GM18511 (cell line): ENCODE results near the gene DBF4B.
A peak's percentile ranks its signal among the peaks of the same experiment; 100 is the strongest.

ENCODE experiments used
- ATAC-seq: cut with Tn5 transposase; IDR thresholded peaks from one replicate; pipeline ENCODE4 v1.9.1; 2021; ENCODE audit warnings: mild to moderate bottlenecking, moderate library complexity; ENCODE audit not compliant: unreplicated experiment

DBF4B gene

DNA sequence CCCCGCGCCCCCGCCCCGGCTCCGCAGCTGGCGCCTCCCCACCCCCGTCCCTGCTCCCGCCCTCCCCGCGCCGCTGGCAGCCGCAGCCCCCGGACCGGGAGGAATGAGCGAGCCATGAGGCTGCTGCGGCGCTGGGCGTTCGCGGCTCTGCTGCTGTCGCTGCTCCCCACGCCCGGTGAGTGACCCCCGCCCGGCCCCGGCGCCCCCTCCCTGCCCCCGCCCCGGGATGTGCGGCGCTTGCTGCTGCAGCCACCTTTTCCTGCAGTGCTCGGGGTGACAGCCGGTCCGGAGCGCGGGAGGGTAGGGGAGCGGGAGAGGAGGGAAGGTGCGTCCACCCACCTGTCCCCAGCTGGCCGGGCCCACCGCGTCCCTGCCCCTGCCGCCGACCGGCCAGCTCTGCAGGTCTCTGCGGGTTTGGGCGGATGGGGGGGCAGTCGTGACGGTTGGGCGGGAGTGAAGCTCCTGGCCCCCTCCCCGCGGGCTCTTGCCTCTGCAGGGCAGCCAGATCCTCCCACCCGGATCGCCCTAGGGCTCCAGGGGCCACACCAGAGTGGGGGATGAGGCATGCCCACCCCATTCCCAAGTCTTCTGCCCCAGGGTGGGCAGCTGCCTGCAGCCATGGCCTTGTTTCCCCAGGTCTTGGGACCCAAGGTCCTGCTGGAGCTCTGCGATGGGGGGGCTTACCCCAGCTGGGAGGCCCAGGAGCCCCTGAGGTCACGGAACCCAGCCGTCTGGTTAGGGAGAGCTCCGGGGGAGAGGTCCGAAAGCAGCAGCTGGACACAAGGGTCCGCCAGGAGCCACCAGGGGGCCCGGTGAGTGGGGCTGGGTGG is 50.8 kb downstream of the DBF4B start:
- ATAC-seq, result no peak

DNA sequence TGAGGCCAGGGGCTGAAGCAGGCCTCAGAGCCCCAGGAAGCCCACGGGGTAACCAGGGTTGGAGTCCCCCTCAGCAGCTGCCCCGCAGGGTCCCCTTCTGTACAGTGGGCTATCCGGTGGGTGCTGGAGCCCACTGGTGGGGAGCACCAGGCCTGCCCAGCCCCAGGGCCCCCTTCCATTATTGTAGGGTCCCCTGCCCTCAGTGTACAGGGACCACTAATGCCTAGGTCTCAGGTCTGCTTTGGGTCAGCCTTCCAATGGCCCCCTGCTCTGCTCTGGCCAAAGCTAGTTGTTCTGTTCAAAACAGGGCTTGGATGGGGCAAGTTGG is 51.4 kb downstream of the DBF4B start:
- ATAC-seq, result no peak

DNA sequence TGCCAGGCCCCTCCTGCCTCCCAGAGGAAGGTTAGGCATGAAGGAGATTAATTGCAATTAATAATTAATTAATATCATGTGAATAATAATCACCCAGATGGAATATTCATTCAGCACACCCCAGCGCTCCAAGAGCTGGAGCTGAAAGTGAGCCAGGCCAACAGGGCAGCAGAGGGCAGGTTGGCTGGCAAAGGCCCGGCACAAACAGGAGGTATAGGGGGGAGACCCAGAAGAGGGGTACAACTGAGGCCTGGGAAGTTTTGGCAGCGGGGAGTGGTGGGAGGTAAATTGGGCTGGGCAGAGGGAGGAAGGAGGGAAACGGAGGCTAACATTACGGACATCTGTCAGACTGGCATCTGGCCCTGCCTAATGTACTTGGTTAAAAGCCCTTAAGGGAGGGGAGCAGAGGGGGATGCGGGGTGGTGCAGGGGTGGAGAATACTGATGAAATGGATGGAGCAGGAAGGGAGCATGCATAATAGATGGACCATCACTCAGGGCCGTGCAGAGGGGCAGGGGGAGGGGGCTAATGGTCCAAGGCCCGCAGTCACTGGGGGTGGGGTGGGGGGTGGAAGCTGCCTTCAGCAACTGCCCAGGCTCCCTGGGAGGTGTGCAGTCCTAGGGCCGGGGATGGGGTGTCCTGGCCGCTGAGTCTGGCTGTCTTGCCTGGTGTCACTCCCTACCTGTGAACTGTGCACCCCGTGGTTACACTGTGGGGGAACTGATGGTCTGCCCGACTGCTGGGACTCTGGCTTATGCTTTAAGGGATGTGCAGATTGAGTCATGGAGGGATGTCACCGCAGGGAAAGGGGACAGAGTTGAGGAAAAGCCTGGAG is 52.2 kb downstream of the DBF4B start:
- no peak for ATAC-seq

DNA sequence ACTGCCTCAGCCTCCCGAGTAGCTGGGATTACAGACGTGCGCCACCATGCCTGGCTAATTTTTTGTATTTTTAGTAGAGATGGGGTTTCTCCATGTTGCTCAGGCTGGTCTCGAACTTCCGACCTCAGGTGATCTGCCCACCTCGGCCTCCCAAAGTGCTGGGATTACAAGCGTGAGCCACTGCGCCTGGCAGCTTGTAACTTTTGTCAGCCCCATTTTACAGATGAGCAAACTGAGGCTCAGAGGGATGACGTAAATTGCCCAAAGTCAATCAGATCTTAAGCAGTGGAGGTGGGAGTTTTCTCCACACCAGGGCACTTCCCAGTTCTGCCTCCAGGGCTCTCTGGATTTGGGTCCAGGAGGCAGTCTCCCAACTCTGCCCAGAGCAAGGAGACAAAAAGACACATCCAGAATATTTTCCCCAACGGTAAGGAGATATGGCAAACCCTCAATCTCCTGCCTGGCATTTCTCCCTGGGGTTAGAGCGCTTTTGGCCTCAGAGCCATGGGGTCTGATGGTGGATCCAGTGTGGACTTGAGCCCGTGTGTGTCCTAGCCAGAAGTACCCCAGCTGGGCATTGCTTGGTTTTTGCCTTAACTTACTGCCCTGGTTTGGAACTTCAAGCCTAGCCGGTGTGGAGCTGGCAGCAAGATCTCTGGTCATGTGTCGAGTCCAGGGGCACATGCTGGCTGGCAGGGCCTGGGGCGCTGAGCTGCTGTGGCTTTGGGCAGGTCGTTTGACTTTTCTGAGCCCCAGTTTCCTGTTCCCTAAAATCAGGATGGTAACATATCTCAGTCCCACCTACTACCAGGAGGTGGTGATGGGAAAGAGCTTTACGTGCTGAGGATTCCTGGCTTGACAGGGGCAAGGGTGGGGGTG is 53.7 kb downstream of the DBF4B start:
- no peak for ATAC-seq

DNA sequence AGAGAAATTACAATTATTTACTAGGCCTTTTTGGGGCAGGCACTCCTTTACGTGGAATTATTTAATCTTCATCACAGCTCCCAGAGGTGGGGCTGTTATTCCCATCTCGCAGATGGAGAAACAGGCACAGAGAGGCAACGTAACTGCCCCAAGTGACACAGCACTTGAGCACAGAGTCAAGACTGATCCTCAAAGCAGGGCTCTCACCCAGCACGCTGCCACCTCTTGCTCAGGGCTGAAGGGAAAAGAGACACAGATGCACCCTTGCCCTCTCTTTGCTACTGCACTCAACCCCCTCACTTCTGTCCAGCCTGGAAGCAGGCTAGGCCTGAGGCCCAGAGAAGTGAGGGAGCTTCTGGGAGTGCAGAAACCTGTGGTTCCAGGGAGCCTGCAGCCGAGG is 54.7 kb downstream of the DBF4B start:
- ATAC-seq, result no peak

DNA sequence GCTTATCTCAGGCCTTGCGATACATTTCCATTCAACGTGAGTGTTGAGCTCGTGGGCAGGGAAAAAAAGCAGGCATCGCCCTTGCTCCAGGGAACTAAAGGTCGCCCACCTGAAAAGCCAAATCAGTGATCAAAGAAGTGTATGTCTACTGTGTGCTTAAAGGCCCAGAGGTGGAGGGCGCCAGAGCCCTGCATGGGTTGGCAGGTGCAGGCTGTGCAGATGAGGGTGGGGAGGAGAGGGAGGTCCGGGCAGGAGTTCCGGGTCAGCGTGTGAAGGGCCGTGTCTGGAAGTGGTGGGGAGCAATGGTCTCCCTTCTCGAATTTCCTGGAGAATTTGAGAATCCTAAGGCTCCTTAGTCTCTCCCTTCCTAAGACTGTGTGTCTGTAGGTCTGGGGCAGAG is 57.5 kb downstream of the DBF4B start:
- no peak for ATAC-seq

DNA sequence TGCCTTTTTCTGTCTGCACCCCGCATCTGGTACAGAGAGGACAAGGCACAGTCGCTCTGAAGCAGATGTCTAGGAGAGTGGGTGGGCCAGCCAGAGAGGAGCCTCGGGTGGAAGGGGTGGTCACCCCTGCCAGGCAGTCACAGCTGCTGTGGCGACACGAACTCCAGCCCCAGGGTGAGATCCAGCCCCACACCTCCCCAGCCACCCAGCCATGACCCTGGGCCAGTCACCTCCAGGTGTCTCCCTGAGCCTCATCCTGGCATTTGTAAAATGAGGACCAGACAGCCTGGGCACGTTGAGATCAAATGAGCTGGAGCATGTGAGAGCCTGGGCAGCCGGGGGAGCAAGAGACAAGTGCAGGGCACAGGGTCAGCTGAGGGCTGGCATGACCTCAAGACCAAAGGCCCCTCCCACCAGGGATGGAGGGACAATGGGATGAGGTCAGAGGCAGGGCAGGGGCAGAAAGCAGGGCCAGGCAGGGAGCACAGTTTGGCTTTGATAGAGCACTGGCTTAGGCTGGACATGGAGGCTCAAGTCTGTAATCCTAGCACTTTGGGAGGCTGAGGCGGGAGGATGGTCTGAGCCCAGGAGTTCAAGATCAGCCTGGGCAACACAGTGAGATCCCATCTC is 58.1 kb downstream of the DBF4B start:
- no peak for ATAC-seq

DNA sequence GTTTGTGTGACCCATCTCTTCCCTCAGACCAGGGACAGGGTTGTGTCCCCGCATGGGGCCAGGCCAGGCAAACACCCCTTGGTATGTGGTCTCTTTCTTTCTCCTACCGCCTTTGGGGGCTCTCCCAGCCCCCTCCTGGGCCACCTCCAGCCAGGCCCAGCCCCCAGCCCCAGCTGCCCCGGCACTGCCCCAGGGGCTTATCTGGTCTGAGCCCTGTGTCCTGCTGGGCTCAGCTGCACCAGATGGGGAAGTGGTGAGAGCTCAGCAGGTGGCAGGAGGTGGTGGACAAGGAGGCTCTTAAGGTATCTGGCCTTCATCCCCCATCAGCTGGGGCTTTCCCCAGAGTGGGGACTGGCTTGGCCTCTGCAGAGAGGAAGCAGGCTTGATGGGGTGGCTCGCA is 59.0 kb downstream of the DBF4B start:
- no peak for ATAC-seq

DNA sequence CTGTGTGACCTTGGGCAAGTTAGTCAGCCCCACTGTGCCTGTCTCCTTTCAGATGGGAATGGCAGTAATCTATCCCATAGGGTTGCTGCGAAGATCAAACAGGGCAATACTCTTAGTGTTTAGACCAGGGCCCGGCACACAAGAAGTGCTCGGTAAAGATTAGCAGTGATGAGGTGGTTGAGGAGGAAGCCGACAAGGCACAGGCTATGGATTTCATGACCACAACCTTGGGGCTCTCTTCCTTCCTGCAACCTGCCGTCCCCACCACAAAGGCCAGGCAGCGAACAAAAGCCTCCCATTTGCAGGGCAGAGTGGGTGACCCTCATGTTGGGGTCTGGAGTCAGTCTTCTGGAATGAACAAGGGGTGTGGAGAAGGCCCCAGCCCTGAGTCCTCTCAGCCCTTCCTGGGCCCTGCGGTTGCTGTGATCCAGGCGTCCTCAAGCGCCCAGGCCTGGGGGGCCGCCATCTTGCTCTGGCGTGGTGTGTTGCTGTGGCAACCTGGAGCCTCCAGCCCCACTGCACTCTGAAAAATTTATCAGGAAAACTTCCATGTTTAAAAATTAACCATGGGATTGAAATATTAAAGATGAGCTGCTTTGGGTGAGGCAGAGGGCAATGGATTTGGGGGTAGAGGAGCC is 60.2 kb downstream of the DBF4B start:
- ATAC-seq, result no peak

DNA sequence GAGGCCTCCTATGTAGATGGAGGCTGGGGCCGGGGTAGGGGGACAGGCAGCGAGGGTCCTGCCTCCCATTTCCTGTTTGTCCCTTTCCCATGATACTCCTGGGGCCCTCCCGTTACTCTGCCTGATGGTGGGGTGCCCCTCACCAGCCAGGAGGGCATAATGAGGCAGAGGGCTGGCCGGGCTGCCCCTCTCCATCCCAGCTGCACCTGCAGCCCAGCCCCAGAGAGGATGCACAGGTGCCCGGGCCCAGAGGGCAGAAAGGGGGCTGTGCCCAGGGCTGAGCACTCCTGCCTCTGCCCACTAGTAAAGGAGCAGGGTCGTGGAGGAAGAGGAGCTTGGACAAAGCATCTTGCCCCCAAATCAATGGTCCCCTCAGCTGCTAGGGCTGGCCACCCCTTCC is 60.8 kb downstream of the DBF4B start:
- no peak for ATAC-seq

DNA sequence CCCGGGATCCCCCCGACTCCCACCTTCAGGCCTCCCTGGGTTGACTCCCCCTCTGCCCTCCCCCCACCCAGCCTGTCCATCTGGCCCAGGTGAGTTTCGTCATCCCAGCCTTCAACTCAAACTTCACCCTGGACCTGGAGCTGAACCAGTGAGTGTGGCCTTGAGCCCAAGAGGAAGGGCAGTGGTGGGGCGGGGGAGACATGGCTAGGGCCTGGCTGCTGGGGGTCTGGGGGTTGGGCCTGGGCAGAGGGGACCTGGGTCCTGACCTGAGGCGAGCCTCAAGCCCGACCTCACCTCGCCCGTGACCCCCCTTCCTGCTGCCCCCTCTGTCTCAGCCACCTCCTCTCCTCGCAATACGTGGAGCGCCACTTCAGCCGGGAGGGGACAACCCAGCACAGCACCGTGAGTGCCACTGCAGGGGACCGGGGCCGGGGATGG is 61.2 kb downstream of the DBF4B start:
- ATAC-seq, result no peak

DNA sequence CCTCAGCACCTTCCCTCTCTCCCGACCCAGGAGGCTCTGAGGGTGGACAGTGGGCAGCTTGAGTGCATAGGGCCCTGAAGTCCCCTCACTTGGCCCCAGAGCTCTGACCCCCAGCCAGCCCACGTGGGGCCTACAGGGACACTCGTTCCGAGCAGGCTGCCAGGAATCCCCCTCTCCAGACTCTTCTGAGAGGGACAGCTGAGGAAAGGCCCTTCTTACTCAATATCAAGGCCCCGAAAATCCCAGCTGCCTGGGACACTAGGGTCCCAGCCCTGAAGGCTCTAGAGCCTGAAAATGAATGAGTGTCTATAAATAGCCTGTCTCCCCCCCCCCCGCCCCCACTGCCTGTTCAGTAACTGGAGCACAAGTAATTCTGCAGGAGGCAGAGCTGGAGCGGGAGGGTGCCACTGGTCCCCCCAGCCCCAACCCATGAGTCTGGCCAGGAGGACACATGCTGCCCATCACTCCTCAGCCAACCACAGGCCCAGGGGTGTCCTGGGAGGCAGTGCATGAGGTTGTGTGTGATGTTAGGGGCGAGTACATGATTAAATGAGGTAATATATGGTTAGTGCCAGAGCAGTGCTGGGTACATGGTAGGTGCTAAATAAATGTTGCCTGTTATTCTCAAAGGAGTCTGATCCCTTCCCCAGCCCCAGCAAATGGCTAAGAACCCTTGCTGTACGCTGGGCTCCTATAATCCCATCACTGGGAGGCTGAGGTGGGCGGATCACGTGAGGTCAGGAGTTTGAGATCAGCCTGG is 61.9 kb downstream of the DBF4B start:
- no peak for ATAC-seq

DNA sequence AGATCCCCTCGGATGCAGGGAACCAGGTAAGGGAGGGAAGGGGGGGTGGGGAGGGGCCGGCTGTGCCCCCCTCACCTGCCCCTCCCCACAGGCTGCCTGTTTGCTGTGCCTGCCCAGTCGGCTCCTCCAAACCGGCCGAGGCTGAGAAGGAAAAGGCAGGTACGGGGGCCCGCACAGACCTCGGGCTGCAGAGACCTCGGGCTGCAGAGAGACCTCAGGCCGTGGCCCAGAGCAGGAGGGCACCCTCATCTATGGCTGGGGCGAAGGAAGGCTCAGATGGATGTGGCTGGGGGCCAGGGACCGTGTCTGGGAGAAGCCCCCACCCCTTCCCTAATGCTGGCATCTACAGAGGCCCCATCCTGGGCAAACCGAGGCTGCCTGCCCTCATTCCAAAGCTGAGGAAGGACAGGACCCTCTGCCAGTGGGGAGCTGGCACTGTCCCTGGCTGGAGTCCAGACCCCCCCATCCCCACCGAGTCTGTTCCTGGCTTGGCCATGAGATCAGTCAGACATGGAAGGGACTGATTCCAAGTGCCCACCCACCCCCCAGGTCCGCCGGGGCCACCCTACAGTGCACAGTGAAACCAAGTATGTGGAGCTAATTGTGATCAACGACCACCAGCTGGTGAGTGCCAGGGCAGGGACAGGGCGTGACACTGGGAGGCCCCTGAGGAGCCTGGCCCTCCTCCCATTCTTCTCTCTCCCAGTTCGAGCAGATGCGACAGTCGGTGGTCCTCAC is 64.0 kb downstream of the DBF4B start:
- no peak for ATAC-seq

DNA sequence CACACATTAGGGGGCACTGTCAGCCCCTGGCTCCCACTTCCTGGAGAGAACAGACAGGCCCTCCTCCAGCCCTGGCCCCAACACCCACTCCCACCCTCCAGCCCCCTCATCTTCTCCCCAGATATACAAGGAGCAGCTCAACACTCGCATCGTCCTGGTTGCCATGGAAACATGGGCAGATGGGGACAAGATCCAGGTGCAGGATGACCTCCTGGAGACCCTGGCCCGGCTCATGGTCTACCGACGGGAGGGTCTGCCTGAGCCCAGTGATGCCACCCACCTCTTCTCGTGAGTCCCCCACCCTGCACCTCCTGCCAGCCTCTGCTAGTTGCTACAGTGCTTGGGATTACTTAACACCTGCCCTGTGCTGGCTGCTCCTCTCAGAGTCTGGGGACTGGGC is 64.7 kb downstream of the DBF4B start:
- no peak for ATAC-seq

DNA sequence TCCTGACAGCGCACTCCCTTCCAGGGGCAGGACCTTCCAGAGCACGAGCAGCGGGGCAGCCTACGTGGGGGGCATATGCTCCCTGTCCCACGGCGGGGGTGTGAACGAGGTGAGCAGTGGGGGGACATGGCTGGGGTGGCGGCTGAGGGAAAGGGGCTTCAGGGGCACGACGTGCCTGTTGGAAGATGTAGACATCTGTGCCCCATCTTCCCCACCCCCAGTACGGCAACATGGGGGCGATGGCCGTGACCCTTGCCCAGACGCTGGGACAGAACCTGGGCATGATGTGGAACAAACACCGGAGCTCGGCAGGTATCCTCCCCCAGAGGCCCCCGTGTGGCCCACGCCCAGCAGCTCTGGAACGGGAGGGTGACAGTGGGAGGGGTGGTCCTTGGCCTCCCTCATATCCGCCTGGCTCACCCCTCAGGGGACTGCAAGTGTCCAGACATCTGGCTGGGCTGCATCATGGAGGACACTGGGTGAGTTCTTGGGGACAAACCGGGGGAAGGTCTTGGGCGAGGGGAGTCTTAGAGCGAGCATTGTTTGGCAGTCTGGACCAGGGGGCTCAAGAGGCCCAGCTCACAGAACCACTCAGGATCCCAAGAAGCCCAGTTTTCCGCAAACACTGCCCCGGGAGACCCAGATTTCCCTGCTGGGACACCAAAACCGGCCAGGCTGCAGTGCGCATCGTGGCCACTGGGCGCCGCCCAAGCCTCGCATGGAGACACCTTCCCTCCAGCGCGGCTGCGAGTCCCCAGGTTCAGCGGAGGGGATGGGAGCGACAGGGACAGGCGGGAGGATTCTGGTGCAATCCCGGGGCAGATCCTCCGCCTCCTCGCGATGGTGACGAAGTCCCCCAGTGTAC is 66.0 kb downstream of the DBF4B start:
- peak; percentile 61 for ATAC-seq

DNA sequence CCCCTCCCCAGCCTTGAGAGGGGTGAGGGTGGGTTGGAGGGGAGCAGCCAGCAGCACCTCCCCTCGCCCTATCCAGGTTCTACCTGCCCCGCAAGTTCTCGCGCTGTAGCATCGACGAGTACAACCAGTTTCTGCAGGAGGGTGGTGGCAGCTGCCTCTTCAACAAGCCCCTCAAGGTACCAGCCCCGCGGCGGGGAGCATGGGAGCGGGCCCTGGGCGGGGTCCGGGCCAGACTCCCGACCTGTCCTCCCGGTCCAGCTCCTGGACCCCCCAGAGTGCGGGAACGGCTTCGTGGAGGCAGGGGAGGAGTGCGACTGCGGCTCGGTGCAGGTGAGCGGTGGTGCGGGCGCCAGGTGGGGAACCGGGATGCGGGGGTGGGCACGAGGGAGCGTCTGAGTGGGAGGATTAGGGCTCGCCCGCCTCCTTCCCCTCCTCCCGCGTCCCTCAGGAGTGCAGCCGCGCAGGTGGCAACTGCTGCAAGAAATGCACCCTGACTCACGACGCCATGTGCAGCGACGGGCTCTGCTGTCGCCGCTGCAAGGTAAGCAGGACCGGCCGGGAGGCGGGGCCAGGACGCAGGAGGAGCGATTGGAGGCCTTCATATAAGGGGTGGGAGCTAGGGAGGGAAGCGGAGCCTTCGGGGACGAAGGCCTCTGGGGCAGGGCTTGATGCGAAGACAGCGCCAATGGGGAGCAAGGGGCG is 66.8 kb downstream of the DBF4B start:
- peak; percentile 92 for ATAC-seq

DNA sequence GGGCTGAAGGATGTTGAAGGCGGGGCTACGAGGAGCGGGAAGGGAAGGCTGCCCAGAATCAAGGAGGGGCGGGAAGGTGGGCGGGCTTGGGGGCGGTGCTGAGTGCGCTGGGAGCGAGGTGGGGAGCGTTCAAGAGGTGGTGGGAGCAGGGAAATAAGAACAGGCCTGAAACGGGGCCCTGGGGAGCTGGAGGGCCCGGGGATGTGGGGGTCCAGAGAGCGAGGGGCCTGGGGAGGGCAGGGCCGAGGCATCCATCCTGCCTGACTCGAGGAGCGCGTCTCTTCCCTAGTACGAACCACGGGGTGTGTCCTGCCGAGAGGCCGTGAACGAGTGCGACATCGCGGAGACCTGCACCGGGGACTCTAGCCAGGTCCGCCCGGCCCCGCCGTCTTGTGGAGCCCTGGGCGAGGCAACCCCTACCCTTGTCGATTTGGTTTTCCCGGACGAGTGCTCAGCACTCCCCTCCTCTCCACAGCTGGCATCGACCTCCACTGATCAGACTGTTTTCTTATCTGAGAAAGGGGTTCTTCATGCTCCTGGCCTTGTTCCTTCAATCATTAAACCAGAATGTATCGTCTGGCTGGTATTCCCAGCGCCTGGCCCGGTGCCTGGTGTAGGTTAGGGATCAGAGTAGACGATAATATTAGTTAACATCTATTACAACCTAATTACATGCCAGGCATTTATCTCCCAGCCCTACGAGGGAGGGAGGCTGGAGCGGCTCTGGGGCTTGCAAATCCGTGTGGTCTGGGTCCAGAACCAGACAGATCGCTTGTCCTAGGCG is 67.6 kb downstream of the DBF4B start:
- ATAC-seq, result no peak
